ENCODE results near the gene HLA-DRB5. TPM values are rescaled to one million over a fixed set of nuclear protein-coding genes. Genes with fewer than 3 reads are reported as not detected.

HLA-DRB5 gene
- total RNA-seq, 1 donor from 2014 or later = 3.4 TPM

DNA sequence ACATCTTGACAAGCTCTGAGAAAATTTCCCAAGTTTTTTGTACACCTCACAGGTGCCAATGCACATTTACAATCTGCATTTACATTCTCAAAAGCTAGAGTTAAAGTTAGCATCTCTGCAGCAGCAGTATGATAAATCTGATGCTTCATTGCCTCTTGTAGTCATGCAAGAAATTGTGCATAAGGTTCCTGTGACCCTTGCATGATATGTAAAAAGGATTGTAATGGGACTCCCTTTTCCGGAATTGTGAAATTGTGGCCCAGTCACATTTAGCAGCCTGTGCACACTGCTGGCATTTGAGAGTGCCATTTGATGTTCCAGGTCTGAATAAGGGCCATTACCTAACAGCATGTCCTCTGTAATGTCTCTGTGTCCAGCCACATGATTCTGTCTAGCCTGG is 35.4 kb upstream of the HLA-DRB5 start:
- Histone ChIP-seq H3K9ac (no peak overlapping the region), H3K4me1 (peaks cover 6% of the 10 kb centered on the region), H3K4me2 (no peak overlapping the region), H4K20me1 (ENCODE audit: low read depth) (no peaks in the 10 kb centered on the region), H3K36me3 (no peaks in the 10 kb centered on the region), H3K79me2 (ENCODE audit: low read depth) (no peaks in the 10 kb centered on the region), H3K27me3 (no peaks in the 10 kb centered on the region), H2AFZ (replicated peaks) (no peak overlapping the region), H3F3A (ENCODE audit: low read depth) (no peaks in the 10 kb centered on the region), H3K9me3 (ENCODE audit: low read depth) (no peaks in the 10 kb centered on the region), H3K4me3 (no peak overlapping the region), H3K27ac (no peak overlapping the region)
- H3K27ac Mint-ChIP-seq = no peak overlapping the region
- DNase-seq (ENCODE audit: low spot score) = no peak
- TF ChIP-seq EZH2 (IDR thresholded peaks at IDR 0.05) = no peak
- peaks cover 6% of the 10 kb centered on the region for H3K27me3 Mint-ChIP-seq (ENCODE audit: insufficient read depth, low read depth)
- no peaks in the 10 kb centered on the region for H3K36me3 Mint-ChIP-seq
- peaks cover 3% of the 10 kb centered on the region for H3K9me3 Mint-ChIP-seq
- no peak overlapping the region for H3K4me3 Mint-ChIP-seq
- peaks cover 8% of the 10 kb centered on the region for H3K4me1 Mint-ChIP-seq

- no peak for TF ChIP-seq CTCF (IDR thresholded peaks at IDR 0.05)
- TF ChIP-seq EZH2 (IDR thresholded peaks at IDR 0.05) = no peak
- no peak for TF ChIP-seq EZH2phosphoT487 (IDR thresholded peaks at IDR 0.05)
- H3K4me3 Mint-ChIP-seq = no peak overlapping the region
- H3K9me3 ChIP-seq (ENCODE audit: low read depth) = no peaks in the 10 kb centered on the region
- H3K27me3 Mint-ChIP-seq (ENCODE audit: insufficient read depth, low read depth) = peaks cover 9% of the 10 kb centered on the region
- DNase-seq (ENCODE audit: low spot score) = no peak
- no peaks in the 10 kb centered on the region for H3K36me3 Mint-ChIP-seq
- H3K27ac ChIP-seq = no peak overlapping the region
- H3K27ac Mint-ChIP-seq = no peak overlapping the region
- H3K9me3 Mint-ChIP-seq = peaks cover 3% of the 10 kb centered on the region
- no peaks in the 10 kb centered on the region for H3K27me3 ChIP-seq
- H3F3A ChIP-seq (ENCODE audit: low read depth) = no peaks in the 10 kb centered on the region
- H3K4me3 ChIP-seq = no peak overlapping the region
- no peaks in the 10 kb centered on the region for H3K4me1 ChIP-seq
- no peak overlapping the region for H3K9ac ChIP-seq
- H4K20me1 ChIP-seq (ENCODE audit: low read depth) = no peaks in the 10 kb centered on the region
- no peaks in the 10 kb centered on the region for H3K4me1 Mint-ChIP-seq
- no peaks in the 10 kb centered on the region for H3K36me3 ChIP-seq
- no peak overlapping the region for H3K4me2 ChIP-seq
- no peaks in the 10 kb centered on the region for H3K79me2 ChIP-seq (ENCODE audit: low read depth)
- no peak overlapping the region for H2AFZ ChIP-seq (replicated peaks)
Measured at GRCh38 chr6:32562940-32563339, 32.9 kb upstream of the HLA-DRB5 start.

DNA sequence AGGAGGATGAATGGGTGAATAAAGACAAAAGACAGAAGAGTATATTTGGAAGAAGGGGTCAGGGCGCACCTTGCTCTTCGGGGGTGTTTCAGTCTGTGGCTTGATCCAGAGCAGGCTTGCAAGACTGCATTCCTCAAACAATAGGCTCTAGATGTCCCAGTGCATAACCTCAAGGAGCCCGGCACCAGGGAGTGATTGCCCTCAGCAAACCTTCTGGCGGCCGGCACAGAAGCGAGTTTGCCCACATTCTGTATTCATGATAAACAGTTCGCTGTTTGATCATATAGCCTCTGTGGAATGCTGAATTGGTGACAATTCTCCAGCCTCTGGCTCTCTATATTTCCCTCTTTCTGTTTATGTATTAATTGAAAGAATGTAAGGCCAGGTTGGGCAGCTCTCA is 29.7 kb upstream of the HLA-DRB5 start:
- Histone ChIP-seq H3K79me2 (ENCODE audit: low read depth) (no peaks in the 10 kb centered on the region), H3K4me2 (no peak overlapping the region), H2AFZ (replicated peaks) (no peak overlapping the region), H3K27me3 (no peaks in the 10 kb centered on the region), H3K4me1 (no peaks in the 10 kb centered on the region), H4K20me1 (ENCODE audit: low read depth) (no peaks in the 10 kb centered on the region), H3K9ac (no peak overlapping the region), H3K4me3 (no peak overlapping the region), H3F3A (ENCODE audit: low read depth) (no peaks in the 10 kb centered on the region), H3K27ac (no peak overlapping the region), H3K36me3 (no peaks in the 10 kb centered on the region), H3K9me3 (ENCODE audit: low read depth) (no peaks in the 10 kb centered on the region)
- Mint-ChIP-seq H3K27ac (no peak overlapping the region), H3K27me3 (ENCODE audit: insufficient read depth, low read depth) (peaks cover 11% of the 10 kb centered on the region), H3K4me1 (no peaks in the 10 kb centered on the region), H3K9me3 (no peaks in the 10 kb centered on the region), H3K36me3 (no peaks in the 10 kb centered on the region), H3K4me3 (no peak overlapping the region)
- TF ChIP-seq EZH2 (IDR thresholded peaks at IDR 0.05) (no peak), CTCF (IDR thresholded peaks at IDR 0.05) (no peak), EZH2phosphoT487 (IDR thresholded peaks at IDR 0.05) (no peak)
- DNase-seq (ENCODE audit: low spot score) = no peak

GRCh38 chr6:32558426-32559057 is 28.5 kb upstream of the HLA-DRB5 start:
- no peak overlapping the region for H3K4me3 ChIP-seq
- no peak overlapping the region for H3K27ac Mint-ChIP-seq
- no peaks in the 10 kb centered on the region for H3K36me3 Mint-ChIP-seq
- H3K4me1 ChIP-seq = no peaks in the 10 kb centered on the region
- H3K4me3 Mint-ChIP-seq = no peak overlapping the region
- TF ChIP-seq CTCF (IDR thresholded peaks at IDR 0.05) (no peak), EZH2 (IDR thresholded peaks at IDR 0.05) (no peak), EZH2phosphoT487 (IDR thresholded peaks at IDR 0.05) (no peak)
- no peaks in the 10 kb centered on the region for H3K9me3 ChIP-seq (ENCODE audit: low read depth)
- no peaks in the 10 kb centered on the region for H3K27me3 ChIP-seq
- no peaks in the 10 kb centered on the region for H3K36me3 ChIP-seq
- H2AFZ ChIP-seq (replicated peaks) = no peak overlapping the region
- peaks cover 3% of the 10 kb centered on the region for H3K4me1 Mint-ChIP-seq
- peaks cover 11% of the 10 kb centered on the region for H3K27me3 Mint-ChIP-seq (ENCODE audit: insufficient read depth, low read depth)
- no peak overlapping the region for H3K27ac ChIP-seq
- no peak for DNase-seq (ENCODE audit: low spot score)
- no peaks in the 10 kb centered on the region for H3K9me3 Mint-ChIP-seq
- H3F3A ChIP-seq (ENCODE audit: low read depth) = no peaks in the 10 kb centered on the region
- H4K20me1 ChIP-seq (ENCODE audit: low read depth) = no peaks in the 10 kb centered on the region
- no peak overlapping the region for H3K4me2 ChIP-seq
- no peaks in the 10 kb centered on the region for H3K79me2 ChIP-seq (ENCODE audit: low read depth)
- H3K9ac ChIP-seq = no peak overlapping the region

Measured in neural progenitor cell (in vitro differentiated cells).